ENCODE measurements around the gene PLD1. TPM values are rescaled to one million over a fixed set of nuclear protein-coding genes. Genes with fewer than 3 reads are reported as not detected.

PLD1 gene
- total RNA-seq, 2 donors from 2014 or later: 9.5 to 15.9 TPM

GRCh38 chr3:171760477-171760876 is 49.8 kb downstream of the PLD1 start:
- Histone ChIP-seq H3K27ac (ENCODE audit: low read depth, low read length) (no peak overlapping the region), H3K27me3 (ENCODE audit: control insufficient read depth, insufficient read depth, low read length, poor library complexity, severe bottlenecking) (no peaks in the 10 kb centered on the region), H3K4me1 (ENCODE audit: control insufficient read depth, insufficient read depth, low read length) (no peaks in the 10 kb centered on the region), H3K4me3 (ENCODE audit: low read length) (no peak overlapping the region), H3K9ac (ENCODE audit: extremely low read depth, low read length, poor library complexity, severe bottlenecking) (no peak overlapping the region), H3K36me3 (ENCODE audit: control insufficient read depth, insufficient read depth, low read length) (no peaks in the 10 kb centered on the region), H3K9me3 (ENCODE audit: control insufficient read depth, low read length) (no peaks in the 10 kb centered on the region)
- Mint-ChIP-seq H3K4me1 (no peaks in the 10 kb centered on the region), H3K9me3 (no peaks in the 10 kb centered on the region), H3K27ac (no peak overlapping the region), H3K27me3 (ENCODE audit: insufficient read depth) (no peaks in the 10 kb centered on the region), H3K4me3 (no peak overlapping the region), H3K36me3 (ENCODE audit: low read depth) (no peaks in the 10 kb centered on the region)
- no peak for TF ChIP-seq CTCF (conservative IDR thresholded peaks at IDR 0.05)
- DNase-seq: no peak
- WGBS, 2 experiments (ENCODE audit: insufficient coverage in 1 of 2, insufficient read length in 1 of 2): 86 to 94% methylated on average over 1 to 2 of the region's 2 CpGs

- H3K36me3 ChIP-seq (ENCODE audit: control insufficient read depth, insufficient read depth, low read length): no peaks in the 10 kb centered on the region
- no peaks in the 10 kb centered on the region for H3K27me3 ChIP-seq (ENCODE audit: control insufficient read depth, insufficient read depth, low read length, poor library complexity, severe bottlenecking)
- H3K4me1 ChIP-seq (ENCODE audit: control insufficient read depth, insufficient read depth, low read length): no peaks in the 10 kb centered on the region
- H3K9ac ChIP-seq (ENCODE audit: extremely low read depth, low read length, poor library complexity, severe bottlenecking): no peak overlapping the region
- Mint-ChIP-seq H3K4me3 (no peak overlapping the region), H3K9me3 (no peaks in the 10 kb centered on the region), H3K27me3 (ENCODE audit: insufficient read depth) (no peaks in the 10 kb centered on the region), H3K36me3 (ENCODE audit: low read depth) (no peaks in the 10 kb centered on the region), H3K27ac (no peak overlapping the region), H3K4me1 (no peaks in the 10 kb centered on the region)
- DNase-seq: no peak
- no peaks in the 10 kb centered on the region for H3K9me3 ChIP-seq (ENCODE audit: control insufficient read depth, low read length)
- no peak for TF ChIP-seq CTCF (conservative IDR thresholded peaks at IDR 0.05)
- H3K27ac ChIP-seq (ENCODE audit: low read depth, low read length): no peak overlapping the region
- no peak overlapping the region for H3K4me3 ChIP-seq (ENCODE audit: low read length)
- 95 to 100% methylated on average over 3 of the region's 3 CpGs for WGBS, 2 experiments (ENCODE audit: insufficient coverage in 1 of 2, insufficient read length in 1 of 2)
These were observed 52.2 kb downstream of the PLD1 start for GRCh38 chr3:171758109-171758508.

GRCh38 chr3:171757361-171758034 is 52.8 kb downstream of the PLD1 start:
- no peak for TF ChIP-seq CTCF (conservative IDR thresholded peaks at IDR 0.05)
- Mint-ChIP-seq H3K9me3 (no peaks in the 10 kb centered on the region), H3K27ac (no peak overlapping the region), H3K36me3 (ENCODE audit: low read depth) (no peaks in the 10 kb centered on the region), H3K4me1 (no peaks in the 10 kb centered on the region), H3K27me3 (ENCODE audit: insufficient read depth) (no peaks in the 10 kb centered on the region), H3K4me3 (no peak overlapping the region)
- no peak overlapping the region for H3K9ac ChIP-seq (ENCODE audit: extremely low read depth, low read length, poor library complexity, severe bottlenecking)
- no peaks in the 10 kb centered on the region for H3K9me3 ChIP-seq (ENCODE audit: control insufficient read depth, low read length)
- H3K4me3 ChIP-seq (ENCODE audit: low read length): no peak overlapping the region
- H3K27ac ChIP-seq (ENCODE audit: low read depth, low read length): no peak overlapping the region
- 90 to 94% methylated on average over 3 to 4 of the region's 4 CpGs for WGBS, 2 experiments (ENCODE audit: insufficient coverage in 1 of 2, insufficient read length in 1 of 2)
- no peaks in the 10 kb centered on the region for H3K36me3 ChIP-seq (ENCODE audit: control insufficient read depth, insufficient read depth, low read length)
- no peaks in the 10 kb centered on the region for H3K4me1 ChIP-seq (ENCODE audit: control insufficient read depth, insufficient read depth, low read length)
- H3K27me3 ChIP-seq (ENCODE audit: control insufficient read depth, insufficient read depth, low read length, poor library complexity, severe bottlenecking): no peaks in the 10 kb centered on the region
- DNase-seq: no peak

All from endodermal cell (in vitro differentiated cells).